Activated CD4-positive, alpha-beta T cell treated with anti-CD3 and anti-CD28 coated beads, Interleukin-2, amount 10 ng/mL, durations not matched to agents 24 days and 14 days (primary cell): ENCODE results near the gene RASGRP2. TPM values are rescaled to one million over a fixed set of nuclear protein-coding genes. Genes with fewer than 3 reads are reported as not detected.
A peak's percentile ranks its signal among the peaks of the same experiment; 100 is the strongest.

Source experiments
- DNase-seq: peaks from one replicate; pipeline ENCODE4 v3.0.0; 2022
- H3K27ac Mint-ChIP-seq: one replicate; pipeline ENCODE4 v1.8.0; 2022; ENCODE audit warnings: mild to moderate bottlenecking, mixed read lengths
- H3K27me3 Mint-ChIP-seq: one replicate; pipeline ENCODE4 v1.8.0; 2022; ENCODE audit warnings: mixed read lengths
- H3K36me3 Mint-ChIP-seq: one replicate; pipeline ENCODE4 v1.8.0; 2022; ENCODE audit warnings: low read depth, mild to moderate bottlenecking, mixed read lengths
- H3K4me1 Mint-ChIP-seq: one replicate; pipeline ENCODE4 v1.8.0; 2021; ENCODE audit warnings: mixed read lengths
- H3K4me3 Mint-ChIP-seq: one replicate; pipeline ENCODE4 v1.8.0; 2022; ENCODE audit warnings: mild to moderate bottlenecking, moderate library complexity, mixed read lengths
- H3K9me3 Mint-ChIP-seq: one replicate; pipeline ENCODE4 v1.8.0; 2021; ENCODE audit warnings: mixed read lengths
- intact Hi-C: fragments of 100-400 bp; cut with micrococcal nuclease; formaldehyde crosslinking; loops from one replicate; pipeline ENCODE4 v1.15.1; 2023
- total RNA-seq: library from RNA; stranded (reverse); gene quantifications from 2 replicates; pipeline ENCODE4 v1.2.3, GENCODE V29; 2022

Gene RASGRP2
- total RNA-seq, 1 donor from 2014 or later: 13.4 TPM

- Mint-ChIP-seq H3K4me3 (no peak overlapping the region), H3K36me3 (peaks cover 43% of the 10 kb centered on the region), H3K4me1 (peaks cover 5% of the 10 kb centered on the region), H3K27ac (no peak overlapping the region), H3K9me3 (no peaks in the 10 kb centered on the region), H3K27me3 (no peaks in the 10 kb centered on the region)
- intact Hi-C loops: no loop called here
- no peak for DNase-seq
These were observed 14.0 kb downstream of the RASGRP2 start for GRCh38 chr11:64729851-64730382.

GRCh38 chr11:64728757-64729365, 15.1 kb downstream of the RASGRP2 start:
- H3K4me1 Mint-ChIP-seq: peaks cover 11% of the 10 kb centered on the region
- H3K27me3 Mint-ChIP-seq: no peaks in the 10 kb centered on the region
- DNase-seq: no peak
- peaks cover 40% of the 10 kb centered on the region for H3K36me3 Mint-ChIP-seq
- intact Hi-C loops: no loop called here
- no peak overlapping the region for H3K4me3 Mint-ChIP-seq
- no peaks in the 10 kb centered on the region for H3K9me3 Mint-ChIP-seq
- no peak overlapping the region for H3K27ac Mint-ChIP-seq

- intact Hi-C loops: no loop called here
- Mint-ChIP-seq H3K36me3 (peaks cover 30% of the 10 kb centered on the region), H3K9me3 (no peaks in the 10 kb centered on the region), H3K4me3 (no peak overlapping the region), H3K27ac (no peak overlapping the region), H3K4me1 (peaks cover 15% of the 10 kb centered on the region), H3K27me3 (peaks cover 7% of the 10 kb centered on the region)
- DNase-seq: no peak
These were observed 16.9 kb downstream of the RASGRP2 start for GRCh38 chr11:64726867-64727530.

GRCh38 chr11:64726211-64726641, 17.7 kb downstream of the RASGRP2 start:
- peaks cover 25% of the 10 kb centered on the region for H3K36me3 Mint-ChIP-seq
- no peak overlapping the region for H3K27ac Mint-ChIP-seq
- peaks cover 15% of the 10 kb centered on the region for H3K27me3 Mint-ChIP-seq
- H3K4me1 Mint-ChIP-seq: peaks cover 14% of the 10 kb centered on the region
- H3K4me3 Mint-ChIP-seq: no peak overlapping the region
- intact Hi-C loops: no loop called here
- DNase-seq: no peak
- H3K9me3 Mint-ChIP-seq: no peaks in the 10 kb centered on the region

GRCh38 chr11:64724863-64725532, 18.9 kb downstream of the RASGRP2 start:
- no peak overlapping the region for H3K4me3 Mint-ChIP-seq
- H3K27ac Mint-ChIP-seq: no peak overlapping the region
- intact Hi-C loops: loop anchor here (5.0 kb wide), 1 partner anchor 173 kb away; no protein-coding TSS in a partner anchor
- peaks cover 26% of the 10 kb centered on the region for H3K27me3 Mint-ChIP-seq
- no peak for DNase-seq
- no peaks in the 10 kb centered on the region for H3K9me3 Mint-ChIP-seq
- peaks cover 14% of the 10 kb centered on the region for H3K4me1 Mint-ChIP-seq
- H3K36me3 Mint-ChIP-seq: peaks cover 21% of the 10 kb centered on the region

- peaks cover 18% of the 10 kb centered on the region for H3K36me3 Mint-ChIP-seq
These were observed 19.8 kb downstream of the RASGRP2 start for GRCh38 chr11:64723907-64724862.

GRCh38 chr11:64723117-64723906, 20.6 kb downstream of the RASGRP2 start, which contains the start of gene NRXN2:
Gene NRXN2, minus strand, starts transcription at chr11:64723197. Its CDS starts 9,498 bp downstream, at chr11:64713699.
- DNase-seq: peak; percentile 97
- Mint-ChIP-seq H3K27ac (peak within 1 kb of the TSS; percentile 41), H3K9me3 (no peaks in the 10 kb centered on the region), H3K27me3 (peaks cover 36% of the 10 kb centered on the region), H3K4me3 (peak within 1 kb of the TSS; percentile 72), H3K36me3 (peaks cover 13% of the 10 kb centered on the region), H3K4me1 (peaks cover 14% of the 10 kb centered on the region)
- intact Hi-C loops: loop anchor here (1.0 to 5.0 kb wide), 3 partner anchors 20 to 171 kb away; no protein-coding TSS in a partner anchor

More at GRCh38 chr11:64723907-64724862, 19.8 kb downstream of the RASGRP2 start:
- DNase-seq: no peak
- peak overlapping the region; percentile 0 for H3K27ac Mint-ChIP-seq
- intact Hi-C loops: loop anchor here (1.0 to 5.0 kb wide), 3 partner anchors 19 to 172 kb away; no protein-coding TSS in a partner anchor
- peaks cover 31% of the 10 kb centered on the region for H3K27me3 Mint-ChIP-seq
- H3K4me1 Mint-ChIP-seq: peaks cover 14% of the 10 kb centered on the region
- H3K9me3 Mint-ChIP-seq: no peaks in the 10 kb centered on the region
- peak overlapping the region; percentile 72 for H3K4me3 Mint-ChIP-seq

GRCh38 chr11:64722141-64723065, 21.5 kb downstream of the RASGRP2 start:
- H3K4me3 Mint-ChIP-seq: peak overlapping the region; percentile 30
- peak overlapping the region; percentile 34 for H3K27ac Mint-ChIP-seq
- H3K9me3 Mint-ChIP-seq: no peaks in the 10 kb centered on the region

GRCh38 chr11:64721359-64721699, 22.6 kb downstream of the RASGRP2 start:
- H3K4me1 Mint-ChIP-seq: peaks cover 14% of the 10 kb centered on the region
- intact Hi-C loops: loop anchor here (5.0 kb wide), 1 partner anchor 169 kb away; no protein-coding TSS in a partner anchor
- no peak for DNase-seq
- no peak overlapping the region for H3K27ac Mint-ChIP-seq
- peaks cover 3% of the 10 kb centered on the region for H3K36me3 Mint-ChIP-seq
- H3K4me3 Mint-ChIP-seq: no peak overlapping the region
- peaks cover 54% of the 10 kb centered on the region for H3K27me3 Mint-ChIP-seq
- no peaks in the 10 kb centered on the region for H3K9me3 Mint-ChIP-seq

More at GRCh38 chr11:64722141-64723065, 21.5 kb downstream of the RASGRP2 start:
- Mint-ChIP-seq H3K27me3 (peaks cover 45% of the 10 kb centered on the region), H3K4me1 (peaks cover 14% of the 10 kb centered on the region), H3K36me3 (peaks cover 7% of the 10 kb centered on the region)
- no peak for DNase-seq
- intact Hi-C loops: loop anchor here (1.0 to 5.0 kb wide), 3 partner anchors 21 to 170 kb away; no protein-coding TSS in a partner anchor

- Mint-ChIP-seq H3K4me3 (no peak overlapping the region), H3K4me1 (peaks cover 14% of the 10 kb centered on the region), H3K27me3 (peaks cover 59% of the 10 kb centered on the region), H3K27ac (no peak overlapping the region), H3K36me3 (peaks cover 3% of the 10 kb centered on the region), H3K9me3 (no peaks in the 10 kb centered on the region)
- intact Hi-C loops: loop anchor here (5.0 kb wide), 1 partner anchor 168 kb away; no protein-coding TSS in a partner anchor
- no peak for DNase-seq
These were observed 23.1 kb downstream of the RASGRP2 start for GRCh38 chr11:64720640-64721358.

GRCh38 chr11:64720167-64720566, 23.8 kb downstream of the RASGRP2 start:
- intact Hi-C loops: loop anchor here (5.0 kb wide), 1 partner anchor 168 kb away; no protein-coding TSS in a partner anchor
- H3K4me3 Mint-ChIP-seq: no peak overlapping the region
- no peaks in the 10 kb centered on the region for H3K36me3 Mint-ChIP-seq
- H3K27me3 Mint-ChIP-seq: peaks cover 64% of the 10 kb centered on the region
- no peak overlapping the region for H3K27ac Mint-ChIP-seq
- no peaks in the 10 kb centered on the region for H3K9me3 Mint-ChIP-seq
- H3K4me1 Mint-ChIP-seq: peaks cover 13% of the 10 kb centered on the region
- DNase-seq: no peak
